ENCODE results near the gene HEY2. TPM values are rescaled to one million over a fixed set of nuclear protein-coding genes. Genes with fewer than 3 reads are reported as not detected.

Gene HEY2
- total RNA-seq, 1 experiment from 2014 or later = 6.6 TPM

DNA sequence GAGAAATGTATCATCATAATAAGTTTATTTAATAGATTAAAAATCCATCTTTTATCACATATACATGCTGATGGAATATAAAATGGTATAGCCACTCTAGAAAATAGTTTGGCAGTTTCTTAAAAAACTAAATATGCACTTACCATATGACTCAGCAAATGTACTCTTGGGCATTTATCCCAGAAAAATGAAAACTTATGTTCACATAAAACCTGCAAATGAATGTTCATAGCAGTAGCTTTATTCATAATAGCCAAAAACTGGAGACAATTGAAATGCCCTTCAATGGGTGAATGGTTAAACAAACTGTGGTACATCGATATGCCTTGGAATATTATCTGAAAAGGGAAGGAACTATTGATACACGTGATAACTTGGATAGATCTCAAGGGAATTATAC lies 34.9 kb downstream of the HEY2 start:
- Mint-ChIP-seq H3K4me3 (no peak overlapping the region), H3K27ac (no peak overlapping the region), H3K9me3 (peaks cover 0 to 3% of the 10 kb centered on the region in 2 experiments; a peak in 1 of 5 replicates), H3K4me1 (peaks cover 3 to 7% of the 10 kb centered on the region in 2 experiments), H3K36me3 (ENCODE audit: insufficient read depth in 1 of 3, low read depth in 3 of 3) (no peaks in the 10 kb centered on the region), H3K27me3 (ENCODE audit: low read depth) (no peaks in the 10 kb centered on the region; the same call in 1 of the 2 replicates)
- H3T11ph ChIP-seq (ENCODE audit: low read length) = no peak overlapping the region
- no peak overlapping the region for H3K27ac ChIP-seq (ENCODE audit: insufficient read length, low read depth, low read length)
- no CpG with 5 or more reads among the region's 2 CpGs for WGBS (ENCODE audit: extremely low coverage, insufficient read length, low lambda C conversion rate)
- H2BK15ac ChIP-seq (ENCODE audit: low read depth, low read length) = no peak overlapping the region
- no peaks in the 10 kb centered on the region for H3K79me1 ChIP-seq (ENCODE audit: insufficient read depth, low read depth, low read length, poor library complexity, severe bottlenecking)
- TF ChIP-seq CTCF (conservative IDR thresholded peaks at IDR 0.05) = no peak
- H3K23me2 ChIP-seq (ENCODE audit: insufficient read length, low read depth, low read length, poor library complexity, severe bottlenecking) = peaks cover 5% of the 10 kb centered on the region
- H3K4me1 ChIP-seq (ENCODE audit: insufficient read depth, low read length) = no peaks in the 10 kb centered on the region
- H3K79me2 ChIP-seq (ENCODE audit: insufficient read depth, low read length) = no peaks in the 10 kb centered on the region
- no peak overlapping the region for H3K9ac ChIP-seq (ENCODE audit: extremely low read depth, insufficient read length, low read length)
- H3K9me3 ChIP-seq (ENCODE audit: control insufficient read depth, low read depth, low read length) = no peaks in the 10 kb centered on the region
- no peak overlapping the region for H4K91ac ChIP-seq (ENCODE audit: insufficient read length, low read depth, low read length)
- H3K4me2 ChIP-seq (ENCODE audit: insufficient read depth, insufficient read length, low read length) = no peak overlapping the region
- H2BK20ac ChIP-seq (ENCODE audit: low read depth, low read length, poor library complexity, severe bottlenecking) = no peak overlapping the region
- H3K14ac ChIP-seq (ENCODE audit: insufficient read depth, low read length) = no peak overlapping the region
- no peak overlapping the region for H3K56ac ChIP-seq (ENCODE audit: insufficient read length, low read depth, low read length)
- no peaks in the 10 kb centered on the region for H4K20me1 ChIP-seq (ENCODE audit: control insufficient read depth, insufficient read depth, insufficient read length)
- H2AFZ ChIP-seq (ENCODE audit: low read length) = no peak overlapping the region
- no peak overlapping the region for H2BK12ac ChIP-seq (ENCODE audit: insufficient read length, low read depth, low read length)
- H4K8ac ChIP-seq (replicated peaks; ENCODE audit: insufficient read length, low read depth, low read length) = no peak overlapping the region
- H4K5ac ChIP-seq (ENCODE audit: insufficient read length, low read depth, low read length) = no peak overlapping the region
- no peak for DNase-seq
- H3K18ac ChIP-seq (ENCODE audit: insufficient read length, low read depth, low read length) = no peak overlapping the region
- no peak overlapping the region for H3K4ac ChIP-seq (ENCODE audit: low read depth, low read length)
- H3K23ac ChIP-seq (ENCODE audit: insufficient read length, low read depth, low read length) = no peak overlapping the region
- no peak overlapping the region for H2AK5ac ChIP-seq (ENCODE audit: insufficient read length, low read length)
- no peaks in the 10 kb centered on the region for H3K27me3 ChIP-seq (ENCODE audit: insufficient read depth, low read length)
- no peak overlapping the region for H2BK120ac ChIP-seq (ENCODE audit: low read depth, low read length, poor library complexity, severe bottlenecking)
- H2BK5ac ChIP-seq (ENCODE audit: insufficient read length, low read length) = no peak overlapping the region

All from H9 (cell line).